Measurements from ENCODE around the gene SMYD2. TPM values are rescaled to one million over a fixed set of nuclear protein-coding genes. Genes with fewer than 3 reads are reported as not detected.
A peak's percentile ranks its signal among the peaks of the same experiment; 100 is the strongest.

SMYD2 gene
- total RNA-seq, 1 donor from 2014 or later: 33.6 TPM

DNA sequence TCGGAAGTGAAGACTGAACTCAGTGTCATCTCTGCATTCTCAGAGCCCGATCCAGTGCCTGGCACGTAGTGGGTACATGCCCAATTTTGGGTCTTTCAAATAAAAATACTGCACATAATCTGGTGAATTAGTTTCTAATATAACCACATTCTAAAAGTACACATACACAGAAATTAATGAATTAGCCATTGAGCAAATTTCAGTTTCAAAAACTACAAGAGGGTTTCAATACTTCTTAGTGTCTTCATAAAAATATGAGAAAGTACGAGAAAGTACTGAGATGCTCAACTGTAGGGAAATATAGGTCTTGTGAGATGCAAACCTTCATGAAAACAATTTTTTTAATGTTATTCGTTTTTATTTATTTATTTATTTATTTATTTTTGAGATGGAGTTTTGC, 86.9 kb downstream of the SMYD2 start:
- DNase-seq (ENCODE audit: low spot score): no peak
- intact Hi-C loops (cut with micrococcal nuclease): no loop called here
- Mint-ChIP-seq H3K36me3 (ENCODE audit: low read depth) (peaks cover 75% of the 10 kb centered on the region), H3K9me3 (no peaks in the 10 kb centered on the region), H3K4me1 (ENCODE audit: low read depth) (peaks cover 18% of the 10 kb centered on the region), H3K4me3 (ENCODE audit: low read depth) (no peak overlapping the region), H3K27ac (no peak overlapping the region), H3K27me3 (ENCODE audit: low read depth) (no peaks in the 10 kb centered on the region)

DNA sequence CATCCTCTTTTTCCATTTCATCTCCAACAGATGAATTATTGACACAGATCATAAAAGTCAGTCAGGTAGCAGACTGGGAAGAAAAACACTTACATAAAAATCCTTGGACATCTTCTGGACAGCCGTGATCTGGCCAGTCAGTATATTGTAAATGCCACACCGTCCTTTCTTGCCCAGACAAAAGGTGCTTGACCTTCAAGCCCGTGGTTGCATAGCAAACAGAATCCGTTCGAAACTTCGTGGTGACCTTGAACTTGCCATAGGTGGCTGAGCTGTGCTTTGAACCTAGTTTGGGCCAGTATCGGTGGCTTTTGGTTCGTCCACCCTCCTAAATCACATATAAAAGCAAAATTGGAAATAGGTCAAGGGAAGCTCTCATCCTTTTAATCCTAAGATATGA, 88.4 kb downstream of the SMYD2 start:
- H3K27me3 Mint-ChIP-seq (ENCODE audit: low read depth): no peaks in the 10 kb centered on the region
- no peak overlapping the region for H3K4me3 Mint-ChIP-seq (ENCODE audit: low read depth)
- H3K27ac Mint-ChIP-seq: no peak overlapping the region
- H3K36me3 Mint-ChIP-seq (ENCODE audit: low read depth): peaks cover 73% of the 10 kb centered on the region
- intact Hi-C loops (cut with micrococcal nuclease): no loop called here
- H3K4me1 Mint-ChIP-seq (ENCODE audit: low read depth): peaks cover 4% of the 10 kb centered on the region
- no peak for DNase-seq (ENCODE audit: low spot score)
- no peaks in the 10 kb centered on the region for H3K9me3 Mint-ChIP-seq

DNA sequence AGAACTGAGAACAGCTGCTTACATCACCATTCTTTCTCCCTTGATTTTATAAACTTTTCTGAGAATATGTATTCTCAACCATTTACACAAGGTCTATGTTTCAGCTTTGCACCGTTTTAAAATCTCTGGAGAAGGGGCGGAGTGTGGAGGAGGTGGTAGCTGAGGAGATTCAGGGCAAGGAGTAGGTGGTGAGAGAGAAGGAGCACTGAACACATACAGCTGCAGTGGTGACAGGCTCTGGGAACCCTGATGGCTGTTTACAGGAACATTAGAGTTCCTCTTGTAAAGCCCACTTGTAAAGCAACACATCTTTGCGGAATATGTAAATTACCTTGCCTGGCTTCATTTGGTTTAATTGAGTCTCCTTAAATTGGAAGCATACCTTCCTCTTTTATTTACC, 89.7 kb downstream of the SMYD2 start:
- Mint-ChIP-seq H3K36me3 (ENCODE audit: low read depth) (peaks cover 78% of the 10 kb centered on the region), H3K9me3 (no peaks in the 10 kb centered on the region), H3K4me3 (ENCODE audit: low read depth) (no peak overlapping the region), H3K4me1 (ENCODE audit: low read depth) (peaks cover 4% of the 10 kb centered on the region), H3K27me3 (ENCODE audit: low read depth) (no peaks in the 10 kb centered on the region), H3K27ac (no peak overlapping the region)
- DNase-seq (ENCODE audit: low spot score): no peak
- intact Hi-C loops (cut with micrococcal nuclease): no loop called here

DNA sequence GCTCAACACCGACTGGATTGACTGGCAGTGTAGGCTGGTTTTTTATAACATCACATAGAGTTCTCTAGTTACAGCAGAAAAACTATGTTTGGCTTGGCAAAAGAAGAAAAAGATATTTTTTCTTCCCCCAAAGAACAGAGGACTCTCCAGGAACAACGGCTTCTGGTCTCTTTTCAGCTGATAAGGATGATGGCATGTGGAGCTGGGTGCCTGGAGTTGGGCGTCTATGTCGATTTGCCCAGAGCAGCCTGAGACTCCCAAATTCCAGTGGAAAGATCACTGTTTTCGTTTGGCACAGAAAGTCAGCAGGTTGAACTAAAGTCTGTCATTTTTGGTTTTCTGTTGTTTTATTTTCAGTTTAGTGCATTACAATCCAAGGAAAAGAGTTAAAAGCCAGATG, 91.1 kb downstream of the SMYD2 start:
- intact Hi-C loops (cut with micrococcal nuclease): no loop called here
- Mint-ChIP-seq H3K9me3 (no peaks in the 10 kb centered on the region), H3K4me3 (ENCODE audit: low read depth) (no peak overlapping the region), H3K27me3 (ENCODE audit: low read depth) (no peaks in the 10 kb centered on the region), H3K4me1 (ENCODE audit: low read depth) (peaks cover 4% of the 10 kb centered on the region), H3K27ac (peak overlapping the region; percentile 8), H3K36me3 (ENCODE audit: low read depth) (peaks cover 84% of the 10 kb centered on the region)
- DNase-seq (ENCODE audit: low spot score): no peak

DNA sequence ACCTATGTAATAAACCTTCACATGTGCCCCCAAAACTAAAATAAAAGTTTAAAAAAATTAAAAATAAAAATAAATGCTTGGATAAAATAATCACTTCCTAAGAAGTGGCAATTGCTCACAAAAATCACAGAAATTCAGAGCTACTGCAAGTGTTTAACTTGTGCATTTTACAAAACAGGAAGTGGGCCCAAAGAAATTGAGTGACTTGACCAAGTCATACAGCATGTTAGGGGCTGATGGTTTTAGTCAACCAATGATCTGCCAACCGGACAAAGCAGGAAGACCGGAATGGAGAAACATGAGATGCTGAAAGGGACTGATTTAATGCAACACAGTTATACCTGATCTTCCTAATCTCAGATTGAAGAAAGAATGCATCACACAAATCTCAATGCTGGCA, 96.5 kb downstream of the SMYD2 start:
- Mint-ChIP-seq H3K27me3 (ENCODE audit: low read depth) (no peaks in the 10 kb centered on the region), H3K4me1 (ENCODE audit: low read depth) (peaks cover 36% of the 10 kb centered on the region), H3K9me3 (no peaks in the 10 kb centered on the region), H3K27ac (no peak overlapping the region), H3K36me3 (ENCODE audit: low read depth) (peaks cover 86% of the 10 kb centered on the region), H3K4me3 (ENCODE audit: low read depth) (no peak overlapping the region)
- intact Hi-C loops (cut with micrococcal nuclease): no loop called here
- DNase-seq (ENCODE audit: low spot score): no peak

DNA sequence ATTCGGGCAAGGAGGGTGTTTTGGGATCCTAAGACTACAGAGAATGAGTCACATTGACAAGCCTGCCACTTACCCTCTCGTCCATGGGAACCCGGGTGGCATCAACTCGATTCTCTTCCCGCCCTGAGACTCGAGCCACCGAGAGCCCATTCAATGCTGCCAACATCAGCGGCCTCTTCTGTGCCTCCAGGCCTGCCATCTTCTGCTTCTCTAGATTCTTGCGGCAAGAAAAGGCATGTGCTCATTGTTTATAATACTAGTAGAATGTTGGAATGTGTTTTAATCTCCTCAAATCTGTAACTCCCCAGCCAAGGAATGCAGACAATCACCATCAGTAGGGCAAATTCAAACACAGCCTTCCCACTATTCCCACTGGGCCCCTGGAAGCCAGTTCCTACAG, 96.9 kb downstream of the SMYD2 start:
- Mint-ChIP-seq H3K27ac (no peak overlapping the region), H3K9me3 (no peaks in the 10 kb centered on the region), H3K36me3 (ENCODE audit: low read depth) (peaks cover 86% of the 10 kb centered on the region)

DNA sequence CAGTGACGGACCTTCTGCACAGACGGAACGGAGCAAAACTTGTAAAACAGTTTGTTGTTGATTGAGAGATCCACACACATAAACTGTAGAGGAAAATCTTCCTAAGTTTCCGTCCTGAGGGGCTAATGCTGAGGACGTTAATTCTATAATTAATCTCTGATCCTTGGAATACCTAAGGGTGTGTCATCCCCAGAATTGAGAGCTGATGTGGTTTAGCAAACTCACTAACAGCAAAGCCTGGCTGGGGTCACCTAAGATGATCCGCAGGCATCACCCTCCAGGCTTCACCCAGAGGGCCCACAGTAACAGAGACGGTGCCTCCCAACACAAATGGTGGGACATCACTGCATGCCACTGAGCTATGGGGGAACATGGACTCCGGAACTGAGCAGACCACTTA, 97.5 kb downstream of the SMYD2 start:
- no peaks in the 10 kb centered on the region for H3K9me3 Mint-ChIP-seq
- H3K36me3 Mint-ChIP-seq (ENCODE audit: low read depth): peaks cover 88% of the 10 kb centered on the region
- intact Hi-C loops (cut with micrococcal nuclease): no loop called here
- DNase-seq (ENCODE audit: low spot score): no peak
- H3K4me1 Mint-ChIP-seq (ENCODE audit: low read depth): peaks cover 38% of the 10 kb centered on the region
- H3K27me3 Mint-ChIP-seq (ENCODE audit: low read depth): no peaks in the 10 kb centered on the region
- H3K27ac Mint-ChIP-seq: no peak overlapping the region
- no peak overlapping the region for H3K4me3 Mint-ChIP-seq (ENCODE audit: low read depth)

More for the DNA sequence above, 96.9 kb downstream of the SMYD2 start:
- no peaks in the 10 kb centered on the region for H3K27me3 Mint-ChIP-seq (ENCODE audit: low read depth)
- intact Hi-C loops (cut with micrococcal nuclease): no loop called here
- H3K4me3 Mint-ChIP-seq (ENCODE audit: low read depth): no peak overlapping the region
- no peak for DNase-seq (ENCODE audit: low spot score)
- H3K4me1 Mint-ChIP-seq (ENCODE audit: low read depth): peaks cover 38% of the 10 kb centered on the region

DNA sequence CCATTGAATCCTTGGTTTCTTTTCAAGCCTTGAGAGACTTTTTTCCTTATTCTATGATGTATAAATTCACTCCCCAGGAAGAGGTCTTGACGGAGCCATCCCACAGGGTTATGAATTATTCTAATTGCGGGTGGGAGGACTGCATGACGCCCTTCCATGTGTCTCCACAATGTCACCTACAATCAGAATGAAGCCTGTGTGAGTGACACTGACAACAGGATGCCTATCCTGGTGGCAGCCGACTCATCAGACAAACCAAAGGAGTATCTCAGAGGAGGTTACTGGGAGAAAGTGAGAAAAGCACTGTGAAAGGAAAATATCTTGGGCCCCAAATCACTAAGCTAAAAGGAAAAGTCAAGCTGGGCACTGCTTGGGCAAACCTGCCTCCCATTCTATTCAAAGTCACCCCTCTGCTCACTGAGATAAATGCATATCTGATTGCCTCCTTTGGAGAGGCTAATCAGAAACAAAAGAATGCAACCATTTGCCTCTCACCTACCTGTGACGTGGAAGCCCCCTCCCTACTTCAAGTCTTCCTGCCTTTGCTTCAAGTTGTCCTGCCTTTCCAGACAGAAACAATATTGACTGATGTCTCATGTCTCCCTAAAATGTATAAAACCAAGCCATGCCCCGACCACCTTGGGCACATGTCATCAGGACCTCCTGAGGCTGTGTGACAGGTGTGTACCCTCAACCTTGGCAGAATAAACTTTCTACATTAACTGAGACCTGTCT, 98.4 kb downstream of the SMYD2 start:
- intact Hi-C loops (cut with micrococcal nuclease): no loop called here
- H3K27me3 Mint-ChIP-seq (ENCODE audit: low read depth): no peaks in the 10 kb centered on the region
- no peak overlapping the region for H3K4me3 Mint-ChIP-seq (ENCODE audit: low read depth)
- peaks cover 88% of the 10 kb centered on the region for H3K36me3 Mint-ChIP-seq (ENCODE audit: low read depth)
- no peaks in the 10 kb centered on the region for H3K9me3 Mint-ChIP-seq
- DNase-seq (ENCODE audit: low spot score): no peak
- H3K27ac Mint-ChIP-seq: no peak overlapping the region
- peaks cover 41% of the 10 kb centered on the region for H3K4me1 Mint-ChIP-seq (ENCODE audit: low read depth)

DNA sequence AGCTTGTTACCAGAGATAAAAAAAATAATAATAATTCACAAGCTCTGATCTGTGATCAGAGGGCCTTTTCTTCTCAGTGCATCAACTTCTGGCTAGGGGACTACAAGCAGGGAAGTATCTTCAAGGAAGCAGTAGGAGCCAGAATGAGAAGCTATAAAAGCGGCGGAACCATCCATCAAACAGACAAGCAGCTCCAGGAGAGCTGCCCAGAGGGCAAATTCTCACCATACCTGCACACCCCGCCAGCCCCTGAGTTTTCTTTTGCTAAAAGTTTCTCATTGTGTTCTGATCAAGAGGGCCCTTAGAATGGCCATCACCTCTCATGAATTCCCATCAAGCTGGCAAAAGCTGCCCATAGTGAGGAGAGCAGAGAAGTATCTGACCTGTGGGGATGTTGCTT, 99.4 kb downstream of the SMYD2 start:
- H3K9me3 Mint-ChIP-seq: no peaks in the 10 kb centered on the region
- intact Hi-C loops (cut with micrococcal nuclease): no loop called here

DNA sequence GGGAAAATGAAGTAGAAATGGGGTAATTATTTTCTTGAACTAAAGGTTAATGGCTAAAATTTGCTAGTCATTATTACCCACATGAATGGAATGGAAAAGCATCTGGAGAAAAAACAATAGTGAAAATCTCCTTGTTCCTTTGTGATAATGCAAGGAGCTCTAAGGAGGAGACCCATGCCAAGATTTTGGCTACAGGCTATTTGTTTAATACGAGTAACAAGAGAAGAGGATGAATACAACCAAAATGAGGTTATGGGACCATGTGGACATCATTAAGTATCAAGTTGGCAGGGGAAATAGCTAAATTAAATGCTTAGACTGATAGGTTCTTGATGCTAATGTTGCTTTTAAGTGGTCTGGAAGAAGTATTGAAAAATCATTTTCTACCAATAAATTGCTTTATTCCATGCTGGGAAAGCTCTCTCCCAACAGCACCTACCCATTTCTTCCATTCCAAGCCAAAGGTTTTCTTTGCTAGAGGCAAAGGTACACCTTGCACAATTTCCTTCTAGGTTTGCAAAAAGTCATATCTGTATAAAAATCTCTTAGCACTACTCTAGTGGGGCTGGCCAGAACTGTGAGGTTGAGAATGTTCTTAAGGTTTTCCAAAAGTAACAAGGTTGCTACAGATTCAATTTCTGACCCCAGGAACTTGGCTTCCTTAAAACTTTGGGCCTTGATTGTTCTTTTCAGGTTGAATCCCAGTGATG, 100.2 kb downstream of the SMYD2 start:
- H3K4me3 Mint-ChIP-seq (ENCODE audit: low read depth): no peak overlapping the region
- no peaks in the 10 kb centered on the region for H3K9me3 Mint-ChIP-seq
- H3K27ac Mint-ChIP-seq: peak overlapping the region; percentile 67
- peaks cover 53% of the 10 kb centered on the region for H3K4me1 Mint-ChIP-seq (ENCODE audit: low read depth)
- intact Hi-C loops (cut with micrococcal nuclease): no loop called here
- peaks cover 89% of the 10 kb centered on the region for H3K36me3 Mint-ChIP-seq (ENCODE audit: low read depth)
- no peak for DNase-seq (ENCODE audit: low spot score)
- no peaks in the 10 kb centered on the region for H3K27me3 Mint-ChIP-seq (ENCODE audit: low read depth)

More for the DNA sequence above, 99.4 kb downstream of the SMYD2 start:
- no peak for DNase-seq (ENCODE audit: low spot score)
- no peak overlapping the region for H3K4me3 Mint-ChIP-seq (ENCODE audit: low read depth)
- no peaks in the 10 kb centered on the region for H3K27me3 Mint-ChIP-seq (ENCODE audit: low read depth)
- peak overlapping the region; percentile 67 for H3K27ac Mint-ChIP-seq
- peaks cover 51% of the 10 kb centered on the region for H3K4me1 Mint-ChIP-seq (ENCODE audit: low read depth)
- H3K36me3 Mint-ChIP-seq (ENCODE audit: low read depth): peaks cover 91% of the 10 kb centered on the region

DNA sequence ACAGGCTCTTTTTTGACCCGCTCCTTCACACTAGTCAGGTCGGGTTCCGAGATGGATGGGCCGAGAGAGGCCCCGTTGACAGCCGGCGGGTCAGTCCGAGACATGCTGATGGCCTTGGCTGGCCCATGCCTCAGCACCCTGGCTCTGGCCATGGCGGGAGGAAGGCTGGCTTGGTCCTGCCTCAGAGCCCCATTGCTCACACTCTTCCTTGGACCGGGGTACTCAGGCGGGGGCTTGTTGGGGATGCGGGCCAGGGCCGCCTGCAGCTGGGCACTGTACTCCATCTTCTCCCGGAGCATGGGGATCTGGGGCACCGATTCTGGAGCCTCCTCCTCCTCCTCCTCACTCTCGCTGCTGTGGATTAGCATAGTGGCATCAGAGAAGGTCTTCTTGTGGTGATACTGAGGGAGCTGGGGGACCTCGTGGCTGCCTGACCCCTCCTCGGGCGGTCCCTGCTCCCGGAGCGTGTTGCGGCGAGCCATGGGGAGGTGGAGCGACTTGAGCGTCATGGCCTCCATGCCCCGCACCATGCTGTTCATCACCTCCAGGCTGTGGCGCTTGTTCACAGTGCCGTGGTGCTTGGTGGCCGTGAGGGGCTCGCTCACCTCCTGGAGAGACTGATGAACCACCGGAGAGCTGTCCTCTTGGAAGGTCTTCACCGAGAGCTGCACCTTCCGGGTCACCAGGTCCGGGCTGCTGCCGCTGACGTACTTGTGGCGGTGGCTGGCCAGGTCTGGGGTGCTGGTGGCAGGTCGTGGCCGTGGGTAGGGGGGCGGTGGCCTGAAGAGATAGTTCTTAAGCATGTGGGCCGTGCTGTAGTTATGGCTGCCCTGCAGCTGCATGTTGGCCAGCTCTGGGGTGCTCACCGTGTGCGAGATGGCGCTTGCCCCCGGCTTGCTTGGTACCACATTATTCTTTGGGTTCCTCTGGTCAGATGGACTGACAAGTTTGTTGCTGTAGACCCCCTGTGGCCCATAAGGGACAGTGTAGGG, 102.7 kb downstream of the SMYD2 start:
- intact Hi-C loops (cut with micrococcal nuclease): loop anchor here (2.0 kb wide), 1 partner anchor 67 kb away; no protein-coding TSS in a partner anchor
- no peak for DNase-seq (ENCODE audit: low spot score)
- H3K27me3 Mint-ChIP-seq (ENCODE audit: low read depth): no peaks in the 10 kb centered on the region
- peak overlapping the region; percentile 83 for H3K27ac Mint-ChIP-seq
- peaks cover 61% of the 10 kb centered on the region for H3K4me1 Mint-ChIP-seq (ENCODE audit: low read depth)
- H3K36me3 Mint-ChIP-seq (ENCODE audit: low read depth): peaks cover 86% of the 10 kb centered on the region
- H3K9me3 Mint-ChIP-seq: no peaks in the 10 kb centered on the region
- no peak overlapping the region for H3K4me3 Mint-ChIP-seq (ENCODE audit: low read depth)

DNA sequence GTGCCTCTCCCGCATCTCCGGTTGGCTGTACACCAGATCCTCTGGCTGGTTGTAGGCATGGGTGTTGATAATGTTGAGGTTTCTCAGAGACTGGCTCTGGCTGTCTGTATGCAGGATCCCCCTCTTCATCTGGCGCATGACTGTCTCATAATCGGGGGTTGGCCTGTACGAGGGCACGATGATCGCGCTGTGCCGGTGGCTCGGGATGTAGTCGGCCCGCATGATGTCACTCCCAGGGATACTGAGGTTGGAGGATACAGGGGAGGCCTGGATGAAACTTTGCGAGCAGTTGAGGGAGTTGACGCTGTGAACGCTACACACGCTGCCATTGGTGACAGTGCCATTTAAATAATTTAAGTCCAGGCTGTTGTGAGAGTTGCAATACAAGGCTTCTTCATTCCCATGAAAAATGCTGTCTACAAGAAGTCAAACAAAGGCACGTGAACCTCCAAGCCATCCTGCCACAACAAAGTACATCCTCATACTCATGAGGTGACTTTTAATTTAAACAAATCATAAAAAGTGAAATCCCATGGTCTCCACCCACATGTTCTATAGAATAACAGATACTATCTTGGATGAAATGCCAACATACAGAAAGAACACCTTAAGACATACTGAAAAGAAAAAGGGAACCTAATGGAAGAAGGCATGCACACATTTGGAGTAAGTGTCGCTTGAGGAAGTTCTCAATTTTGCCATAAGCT, 103.6 kb downstream of the SMYD2 start:
- Mint-ChIP-seq H3K4me1 (ENCODE audit: low read depth) (peaks cover 61% of the 10 kb centered on the region), H3K4me3 (ENCODE audit: low read depth) (peak overlapping the region; percentile 37), H3K9me3 (no peaks in the 10 kb centered on the region), H3K27me3 (ENCODE audit: low read depth) (no peaks in the 10 kb centered on the region), H3K27ac (peak overlapping the region; percentile 83), H3K36me3 (ENCODE audit: low read depth) (peaks cover 85% of the 10 kb centered on the region)
- intact Hi-C loops (cut with micrococcal nuclease): loop anchor here (1.0 to 5.0 kb wide), 3 partner anchors 43 to 66 kb away; no protein-coding TSS in a partner anchor
- no peak for DNase-seq (ENCODE audit: low spot score)

All from activated T-helper 2 cell treated with anti-CD3 and anti-CD28 coated beads, Interferon-gamma antibody, Interleukin-2, Interleukin-4, amounts not matched to agents 10 μg/mL and 5 μg/mL and 100 μg/mL, durations not matched to agents 14 hours and 24 hours and 36 hours (primary cell).